GM12872 (cell line): ENCODE data around the gene ARHGAP8.

Experiments
- TF ChIP-seq, protein P1 (sequence below): IDR thresholded peaks from 3 replicates; pipeline ENCODE4 v1.5.1; 2011; ENCODE audit warnings: low read depth, mild to moderate bottlenecking, low read length, moderate library complexity; ENCODE audit not compliant: insufficient read depth

ARHGAP8 gene

DNA sequence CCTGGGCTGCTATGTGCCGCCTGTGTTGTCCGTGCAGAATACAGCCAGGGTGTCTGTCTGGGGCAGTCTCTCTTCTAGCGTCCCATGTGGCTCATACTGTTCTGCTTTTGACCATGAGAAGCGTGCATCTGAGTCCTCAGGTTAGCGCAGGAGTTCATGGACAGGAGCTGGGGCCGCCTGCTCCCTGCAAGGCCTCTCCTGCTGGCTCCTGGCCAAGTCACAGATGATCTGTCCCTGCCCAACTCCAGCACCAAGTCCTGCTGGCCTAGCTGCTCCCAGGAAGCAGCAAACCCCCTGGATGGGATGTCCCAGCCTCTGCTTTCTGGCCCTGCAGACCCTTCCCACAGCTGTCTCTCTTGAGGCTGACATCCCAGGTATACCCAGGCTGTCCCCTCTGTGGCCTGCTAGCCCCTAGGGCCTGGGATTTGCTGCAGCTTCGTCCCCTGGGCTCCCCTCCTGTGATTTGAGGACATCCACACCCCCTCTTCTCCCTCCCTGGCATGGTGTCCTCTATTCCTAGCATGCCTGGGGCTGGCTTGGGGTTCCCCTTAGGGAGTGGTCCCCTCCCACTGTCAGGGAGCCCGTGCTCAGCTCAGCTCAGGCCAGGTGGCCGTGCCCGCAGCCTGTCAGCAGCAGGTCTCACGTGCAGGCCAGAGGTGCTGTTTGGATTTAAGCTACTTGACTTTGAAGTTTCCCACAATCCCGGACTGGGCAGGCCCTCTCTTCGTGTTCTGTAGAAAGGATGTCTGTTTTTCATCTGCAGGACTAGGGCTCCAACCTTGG lies 32.6 kb upstream of the ARHGAP8 start:
- TF ChIP-seq, protein P1, sequence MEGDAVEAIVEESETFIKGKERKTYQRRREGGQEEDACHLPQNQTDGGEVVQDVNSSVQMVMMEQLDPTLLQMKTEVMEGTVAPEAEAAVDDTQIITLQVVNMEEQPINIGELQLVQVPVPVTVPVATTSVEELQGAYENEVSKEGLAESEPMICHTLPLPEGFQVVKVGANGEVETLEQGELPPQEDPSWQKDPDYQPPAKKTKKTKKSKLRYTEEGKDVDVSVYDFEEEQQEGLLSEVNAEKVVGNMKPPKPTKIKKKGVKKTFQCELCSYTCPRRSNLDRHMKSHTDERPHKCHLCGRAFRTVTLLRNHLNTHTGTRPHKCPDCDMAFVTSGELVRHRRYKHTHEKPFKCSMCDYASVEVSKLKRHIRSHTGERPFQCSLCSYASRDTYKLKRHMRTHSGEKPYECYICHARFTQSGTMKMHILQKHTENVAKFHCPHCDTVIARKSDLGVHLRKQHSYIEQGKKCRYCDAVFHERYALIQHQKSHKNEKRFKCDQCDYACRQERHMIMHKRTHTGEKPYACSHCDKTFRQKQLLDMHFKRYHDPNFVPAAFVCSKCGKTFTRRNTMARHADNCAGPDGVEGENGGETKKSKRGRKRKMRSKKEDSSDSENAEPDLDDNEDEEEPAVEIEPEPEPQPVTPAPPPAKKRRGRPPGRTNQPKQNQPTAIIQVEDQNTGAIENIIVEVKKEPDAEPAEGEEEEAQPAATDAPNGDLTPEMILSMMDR, result no peak

DNA sequence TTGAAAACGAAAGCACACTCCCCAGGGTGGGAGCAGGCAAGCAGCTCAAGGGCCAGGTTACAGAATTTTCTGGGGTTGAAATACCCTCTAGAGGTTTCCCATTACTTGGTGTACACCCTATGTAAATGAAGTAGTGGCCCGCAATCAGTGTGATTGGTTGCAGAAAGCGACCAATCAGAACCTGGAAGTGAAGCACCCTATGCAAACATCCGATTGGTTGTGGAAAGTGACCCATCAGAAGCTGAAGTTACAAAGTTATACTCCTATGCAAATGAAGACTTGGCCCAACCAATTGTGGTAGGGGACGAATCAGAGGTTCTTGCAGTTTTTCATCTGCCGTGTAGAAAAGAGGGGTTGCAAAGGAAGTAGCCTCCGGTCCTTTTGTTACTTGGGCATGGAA lies 31.2 kb upstream of the ARHGAP8 start:
- TF ChIP-seq, protein P1, result no peak

DNA sequence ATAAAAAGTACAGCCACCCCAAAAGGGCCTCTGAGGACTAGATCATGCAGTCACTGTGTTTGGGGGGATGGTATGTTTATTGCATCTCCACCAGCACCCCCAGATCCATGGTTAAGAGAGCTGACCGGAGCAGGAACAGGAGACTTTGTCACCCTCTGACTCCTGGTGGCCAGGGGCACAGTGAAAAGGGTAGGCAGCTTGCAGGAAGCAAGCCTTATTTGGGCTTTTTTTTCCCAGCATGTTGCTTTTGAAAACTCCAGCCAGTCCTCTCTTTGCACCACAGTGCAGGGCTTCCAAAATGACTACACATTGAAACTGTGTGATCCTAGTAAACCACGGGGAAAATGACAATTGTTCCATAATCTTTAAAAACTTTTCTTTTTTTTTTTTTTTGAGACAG lies 29.8 kb upstream of the ARHGAP8 start:
- TF ChIP-seq, protein P1, result no peak

DNA sequence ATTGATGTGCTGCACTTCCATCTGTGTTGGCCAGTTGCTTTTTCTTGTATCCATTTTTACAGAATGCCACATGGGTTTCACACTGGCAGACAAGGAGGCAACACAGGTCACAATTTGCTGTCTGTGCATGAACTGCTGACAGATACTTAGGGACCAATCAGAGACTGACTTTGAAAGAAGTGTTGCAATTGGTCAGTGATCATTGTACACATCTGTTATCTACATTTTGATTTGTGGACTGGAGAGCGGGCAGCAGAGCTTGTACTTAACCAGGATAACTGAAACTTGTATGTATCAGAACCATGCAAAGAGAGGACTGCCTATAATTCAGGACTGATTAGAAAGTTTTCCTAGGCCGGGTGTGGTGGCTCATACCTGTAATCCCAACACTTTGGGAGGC lies 28.6 kb upstream of the ARHGAP8 start:
- TF ChIP-seq, protein P1, result no peak

DNA sequence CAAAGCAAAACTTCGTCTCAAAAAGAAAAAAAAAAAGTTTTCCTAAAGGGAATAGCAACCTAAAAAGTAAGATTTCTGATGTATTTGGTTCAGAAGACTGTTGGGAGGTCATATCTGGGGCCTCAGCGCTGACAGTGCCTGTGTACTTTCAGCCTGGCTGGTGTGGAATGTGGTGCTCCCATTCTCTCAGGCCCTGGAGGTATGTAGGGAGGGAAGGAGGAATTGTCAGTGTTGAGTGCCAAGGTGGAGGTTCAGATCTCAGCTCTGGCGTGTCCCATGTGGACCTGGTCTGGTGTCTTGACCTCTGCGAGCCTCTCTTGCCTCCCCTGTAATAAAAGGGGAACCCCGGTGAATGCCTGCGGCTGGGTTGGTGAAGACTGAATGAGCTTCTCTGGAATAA lies 28.0 kb upstream of the ARHGAP8 start:
- TF ChIP-seq, protein P1, result no peak

DNA sequence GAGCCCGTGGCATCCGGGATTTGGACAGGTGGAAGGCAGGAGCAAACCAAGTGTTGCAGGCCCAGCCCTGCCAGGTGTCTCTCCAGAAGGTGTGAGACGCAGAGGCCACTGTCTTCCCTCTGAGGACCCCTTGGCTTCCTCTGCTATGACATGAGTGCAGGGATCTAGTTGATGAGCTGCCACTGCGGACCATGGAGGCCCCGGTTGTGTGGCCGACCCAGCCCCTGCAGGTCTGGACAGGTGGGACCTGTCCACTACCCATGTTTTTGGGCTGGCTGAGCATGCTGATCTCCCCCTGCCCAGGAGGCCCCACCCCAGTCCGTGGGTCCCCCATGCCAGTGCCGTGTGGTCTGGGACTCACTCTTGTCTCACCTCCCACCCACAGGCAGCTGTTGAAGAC lies 27.5 kb upstream of the ARHGAP8 start:
- TF ChIP-seq, protein P1, result no peak

DNA sequence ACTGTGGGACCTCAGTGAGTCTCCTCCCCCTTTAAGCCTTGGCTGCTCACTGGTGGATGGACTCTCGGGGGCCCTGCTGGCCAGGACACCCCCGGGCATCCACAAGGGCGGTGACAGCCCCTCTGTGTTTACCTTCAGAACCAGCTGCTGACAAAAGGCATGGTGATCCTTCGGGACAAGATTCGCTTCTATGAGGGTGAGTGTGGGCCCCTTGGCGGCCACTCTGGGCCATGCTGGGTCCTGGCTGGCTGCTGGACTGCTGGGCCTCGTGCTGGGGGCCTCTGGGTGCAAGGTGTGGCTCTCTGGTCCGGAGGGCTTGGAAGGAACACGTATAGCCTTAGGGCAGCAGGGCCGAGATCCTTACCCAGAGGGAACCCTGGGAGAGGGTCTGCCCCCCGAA lies 25.9 kb upstream of the ARHGAP8 start:
- TF ChIP-seq, protein P1, result no peak
